ENCODE results near the gene ABCA5.
A peak's percentile ranks its signal among the peaks of the same experiment; 100 is the strongest.

The ABCA5 gene

GRCh38 chr17:69222707-69223258 is 104.2 kb downstream of the ABCA5 start:
- DNase-seq (ENCODE audit: low read depth): no peak
- no peak for TF ChIP-seq POLR2A (IDR thresholded peaks at IDR 0.05; ENCODE audit: extremely low read depth, insufficient read length)
- no peak for TF ChIP-seq MYC (IDR thresholded peaks at IDR 0.05; ENCODE audit: low read depth, low read length)
- TF ChIP-seq, protein P1, sequence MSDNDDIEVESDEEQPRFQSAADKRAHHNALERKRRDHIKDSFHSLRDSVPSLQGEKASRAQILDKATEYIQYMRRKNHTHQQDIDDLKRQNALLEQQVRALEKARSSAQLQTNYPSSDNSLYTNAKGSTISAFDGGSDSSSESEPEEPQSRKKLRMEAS (IDR thresholded peaks at IDR 0.05; ENCODE audit: low read depth, low read length): no peak
- TF ChIP-seq, protein P2, sequence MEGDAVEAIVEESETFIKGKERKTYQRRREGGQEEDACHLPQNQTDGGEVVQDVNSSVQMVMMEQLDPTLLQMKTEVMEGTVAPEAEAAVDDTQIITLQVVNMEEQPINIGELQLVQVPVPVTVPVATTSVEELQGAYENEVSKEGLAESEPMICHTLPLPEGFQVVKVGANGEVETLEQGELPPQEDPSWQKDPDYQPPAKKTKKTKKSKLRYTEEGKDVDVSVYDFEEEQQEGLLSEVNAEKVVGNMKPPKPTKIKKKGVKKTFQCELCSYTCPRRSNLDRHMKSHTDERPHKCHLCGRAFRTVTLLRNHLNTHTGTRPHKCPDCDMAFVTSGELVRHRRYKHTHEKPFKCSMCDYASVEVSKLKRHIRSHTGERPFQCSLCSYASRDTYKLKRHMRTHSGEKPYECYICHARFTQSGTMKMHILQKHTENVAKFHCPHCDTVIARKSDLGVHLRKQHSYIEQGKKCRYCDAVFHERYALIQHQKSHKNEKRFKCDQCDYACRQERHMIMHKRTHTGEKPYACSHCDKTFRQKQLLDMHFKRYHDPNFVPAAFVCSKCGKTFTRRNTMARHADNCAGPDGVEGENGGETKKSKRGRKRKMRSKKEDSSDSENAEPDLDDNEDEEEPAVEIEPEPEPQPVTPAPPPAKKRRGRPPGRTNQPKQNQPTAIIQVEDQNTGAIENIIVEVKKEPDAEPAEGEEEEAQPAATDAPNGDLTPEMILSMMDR (IDR thresholded peaks at IDR 0.05; ENCODE audit: low read depth, low read length): no peak
- H3K4me3 ChIP-seq (ENCODE audit: low read depth, low read length): no peak overlapping the region

DNA sequence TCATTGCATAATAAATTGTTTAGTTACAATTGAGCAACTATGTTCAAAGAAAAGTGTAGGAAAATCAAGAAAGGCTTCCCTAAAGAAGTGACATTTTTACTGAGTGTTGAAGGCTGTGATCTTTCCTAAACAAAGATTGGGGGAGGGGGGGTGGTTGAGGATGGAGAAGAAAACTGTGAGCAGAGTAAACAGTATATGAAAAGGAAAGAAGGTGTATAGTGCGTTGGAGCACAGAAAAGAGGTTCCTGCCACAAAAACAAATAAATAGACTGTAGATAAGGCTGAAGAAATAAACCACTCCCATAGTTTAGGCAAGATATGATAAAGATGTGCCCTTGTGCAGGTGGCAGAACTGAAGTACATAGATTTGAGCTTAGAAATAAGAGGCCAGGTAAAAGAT is 106.8 kb downstream of the ABCA5 start:
- TF ChIP-seq POLR2A (IDR thresholded peaks at IDR 0.05; ENCODE audit: extremely low read depth, insufficient read length) (no peak), MYC (IDR thresholded peaks at IDR 0.05; ENCODE audit: low read depth, low read length) (no peak)
- TF ChIP-seq, protein P2 (IDR thresholded peaks at IDR 0.05; ENCODE audit: low read depth, low read length): no peak
- TF ChIP-seq, protein P1 (IDR thresholded peaks at IDR 0.05; ENCODE audit: low read depth, low read length): no peak
- no peak overlapping the region for H3K4me3 ChIP-seq (ENCODE audit: low read depth, low read length)
- DNase-seq (ENCODE audit: low read depth): no peak

DNA sequence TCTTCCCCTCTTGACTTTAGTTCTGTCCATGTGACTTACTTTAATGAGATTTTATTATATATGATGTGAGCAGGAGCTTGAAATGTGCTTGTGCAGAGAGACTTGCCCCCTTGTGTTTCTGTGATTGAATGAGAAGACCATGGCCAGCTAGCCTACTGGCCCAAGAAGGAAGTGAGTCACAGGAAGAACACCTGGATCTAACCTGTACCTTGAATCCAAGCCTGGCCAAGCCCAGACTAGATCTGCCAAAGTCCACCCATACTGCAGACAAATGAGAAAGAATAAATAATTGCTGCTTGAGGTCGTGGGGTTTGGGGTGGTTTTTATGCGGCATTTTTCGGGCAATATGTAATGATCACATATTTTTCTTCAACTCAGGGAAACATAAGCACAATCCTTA is 107.9 kb downstream of the ABCA5 start:
- DNase-seq (ENCODE audit: low read depth): no peak
- H3K4me3 ChIP-seq (ENCODE audit: low read depth, low read length): no peak overlapping the region
- TF ChIP-seq, protein P2 (IDR thresholded peaks at IDR 0.05; ENCODE audit: low read depth, low read length): no peak
- TF ChIP-seq POLR2A (IDR thresholded peaks at IDR 0.05; ENCODE audit: extremely low read depth, insufficient read length) (no peak), MYC (IDR thresholded peaks at IDR 0.05; ENCODE audit: low read depth, low read length) (no peak)
- TF ChIP-seq, protein P1 (IDR thresholded peaks at IDR 0.05; ENCODE audit: low read depth, low read length): no peak

DNA sequence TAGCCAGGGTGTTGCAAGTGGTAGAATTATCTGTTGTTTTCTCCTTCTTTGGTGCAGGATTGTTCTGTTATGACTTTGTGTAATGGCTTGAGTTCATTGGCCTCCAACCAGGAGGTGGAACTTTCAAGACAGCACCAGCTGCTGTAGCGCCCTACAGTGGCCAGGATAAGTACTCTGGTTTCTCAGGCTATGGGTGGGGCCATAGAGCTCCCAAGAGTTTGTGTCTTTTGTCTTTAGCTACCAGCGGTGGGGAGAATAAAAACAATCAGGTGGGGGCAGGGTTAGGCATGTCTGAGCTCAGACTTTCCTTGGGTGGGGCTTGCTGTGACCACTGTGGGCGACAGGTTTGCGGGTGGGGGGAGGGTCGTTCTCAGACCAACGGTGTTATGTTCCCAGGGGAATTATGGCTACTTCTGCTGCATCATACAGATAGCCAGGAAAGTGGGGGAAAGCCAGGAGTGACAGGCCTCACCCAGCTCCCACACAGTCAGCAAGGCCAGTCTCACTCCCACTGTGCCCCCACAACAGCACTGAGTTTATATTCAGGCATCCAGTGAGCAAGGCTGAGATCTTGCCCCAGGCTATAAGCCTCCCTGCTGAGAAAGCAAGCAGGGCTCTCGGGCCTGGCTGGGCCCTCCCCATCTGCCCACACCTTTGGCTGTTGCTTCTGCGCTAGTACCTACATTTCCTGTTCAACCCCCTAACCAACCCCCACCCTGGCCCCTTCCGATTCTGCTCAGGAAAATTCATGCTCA is 113.7 kb downstream of the ABCA5 start:
- no peak overlapping the region for H3K4me3 ChIP-seq (ENCODE audit: low read depth, low read length)
- TF ChIP-seq MYC (IDR thresholded peaks at IDR 0.05; ENCODE audit: low read depth, low read length) (no peak), POLR2A (IDR thresholded peaks at IDR 0.05; ENCODE audit: extremely low read depth, insufficient read length) (no peak)
- TF ChIP-seq, protein P1 (IDR thresholded peaks at IDR 0.05; ENCODE audit: low read depth, low read length): no peak
- TF ChIP-seq, protein P2 (IDR thresholded peaks at IDR 0.05; ENCODE audit: low read depth, low read length): no peak
- peak; percentile 4 for DNase-seq (ENCODE audit: low read depth)

DNA sequence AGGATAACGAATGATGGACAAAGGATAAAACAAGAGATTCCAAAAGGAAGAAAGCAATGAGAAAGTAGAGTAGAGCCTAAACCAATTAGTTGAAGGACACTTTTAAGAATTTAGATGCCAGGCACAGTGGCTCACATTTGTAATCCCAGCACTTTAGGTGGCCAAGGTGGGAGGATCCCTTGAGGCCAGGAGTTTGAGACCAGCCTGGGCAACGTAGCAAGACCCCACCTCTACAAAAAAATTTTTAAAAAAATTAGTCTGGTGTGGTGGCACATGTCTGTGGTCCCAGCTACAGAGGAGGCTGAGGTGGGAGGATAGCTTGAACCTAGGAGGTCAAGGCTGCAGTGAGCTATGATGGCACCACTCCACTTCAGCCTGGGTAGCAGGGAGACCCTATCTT is 118.3 kb downstream of the ABCA5 start:
- no peak overlapping the region for H3K4me3 ChIP-seq (ENCODE audit: low read depth, low read length)
- TF ChIP-seq POLR2A (IDR thresholded peaks at IDR 0.05; ENCODE audit: extremely low read depth, insufficient read length) (no peak), MYC (IDR thresholded peaks at IDR 0.05; ENCODE audit: low read depth, low read length) (no peak)
- TF ChIP-seq, protein P1 (IDR thresholded peaks at IDR 0.05; ENCODE audit: low read depth, low read length): no peak
- TF ChIP-seq, protein P2 (IDR thresholded peaks at IDR 0.05; ENCODE audit: low read depth, low read length): no peak
- DNase-seq (ENCODE audit: low read depth): no peak
